HG03439 (cell line): Measurements from ENCODE around the gene ACP4.

Experiments used
- ATAC-seq: cut with Tn5 transposase; IDR thresholded peaks from one replicate; pipeline ENCODE4 v1.9.1; 2021; ENCODE audit warnings: mild to moderate bottlenecking, moderate library complexity; ENCODE audit not compliant: unreplicated experiment

ACP4 gene

GRCh38 chr19:50839712-50840655 lies 49.8 kb downstream of the ACP4 start:
- no peak for ATAC-seq

- ATAC-seq = no peak
Measured at GRCh38 chr19:50842130-50842529, 51.9 kb downstream of the ACP4 start.

GRCh38 chr19:50843205-50843604 lies 53.0 kb downstream of the ACP4 start:
- ATAC-seq = no peak

- no peak for ATAC-seq
Measured at GRCh38 chr19:50843701-50844221, 53.5 kb downstream of the ACP4 start.

- no peak for ATAC-seq
Measured at GRCh38 chr19:50844296-50844935, 54.2 kb downstream of the ACP4 start.
